K562 (cell line): ENCODE data around the gene TRABD. TPM values are rescaled to one million over a fixed set of nuclear protein-coding genes. Genes with fewer than 3 reads are reported as not detected.
A peak's percentile ranks its signal among the peaks of the same experiment; 100 is the strongest.

Source experiments
- ATAC-seq: fragments of 200-7000 bp; cut with Tn5 transposase; 3 replicates; pipeline ENCODE4 v1.9.1; 2020; ENCODE audit warnings: moderate library complexity
- BruUV-seq: library from RNA; stranded (reverse); fragments of 400-500 nt; replicated peaks from 2 replicates; lab custom pipeline; 2021; lab: Mats Ljungman, UMichigan
- CTCF ChIA-PET: fragments of 300-600 bp; formaldehyde crosslinking; extraction: SDS; loops from one replicate; lab custom pipeline; 2021; ENCODE audit warnings: low intra/inter-chr PET ratio; lab: Yijun Ruan, JAX
- POLR2A ChIA-PET: fragments of 300-600, 350-650 bp; sonication (Branson Sonifier 250); formaldehyde crosslinking; extraction: SDS; loops from one replicate; lab custom pipeline; 2021; ENCODE audit warnings: antibody characterized with exemption, inconsistent platforms; lab: Yijun Ruan, JAX
- DNase-seq, 4 experiments: peaks; one replicate each; pipeline versions ENCODE4 v3.0.0 to v3.0.0-alpha.2; 2011 to 2018; ENCODE audit warnings: low spot score in 3 of 4, mixed read lengths in 3 of 4; ENCODE audit errors: extremely low read depth in 1 of 4
- FAIRE-seq: peaks from 2 replicates; lab custom pipeline; 2011; peaks lifted over from hg19 to GRCh38; lab: Jason Lieb, UNC
- H2AFZ ChIP-seq: 2 replicates; pipeline ENCODE4 v1.6.0; 2011; ENCODE audit warnings: low read depth, low read length, control low read depth, inconsistent platforms
- H3K27ac ChIP-seq: fragments of 200-600 bp; 3 replicates; pipeline ENCODE4 v1.8.0; 2011; ENCODE audit warnings: low read depth, mild to moderate bottlenecking, control low read depth, inconsistent platforms, low read length, moderate library complexity, mixed read lengths; ENCODE audit errors: extremely low read depth
- H3K27me3 ChIP-seq, 2 experiments: fragments of 300-600 bp in 1 of 2; 2 replicates in 1 of 2; 3 replicates in 1 of 2; pipeline versions ENCODE4 v1.6.0 to v1.8.0; 2011; ENCODE audit warnings: inconsistent platforms in 2 of 2, low read length in 2 of 2, mild to moderate bottlenecking in 1 of 2, mixed read lengths in 1 of 2, moderate library complexity in 1 of 2; ENCODE audit not compliant: control insufficient read depth in 2 of 2, insufficient read depth in 2 of 2
- H3K36me3 ChIP-seq: fragments of 300-600 bp; 3 replicates; pipeline ENCODE4 v1.8.0; 2011; ENCODE audit warnings: mild to moderate bottlenecking, low read length, inconsistent platforms; ENCODE audit not compliant: control insufficient read depth, insufficient read depth
- H3K4me1 ChIP-seq, 2 experiments: fragments of 200-600 bp in 1 of 2; replicated peaks in 1 of 2; 2 replicates in 1 of 2; 3 replicates in 1 of 2; pipeline versions ENCODE4 v1.5.1 to v1.8.0; 2011; ENCODE audit warnings: inconsistent platforms in 2 of 2, low read length in 2 of 2, mild to moderate bottlenecking in 1 of 2, mixed read lengths in 1 of 2, moderate library complexity in 1 of 2; ENCODE audit not compliant: control insufficient read depth in 2 of 2, insufficient read depth in 2 of 2
- H3K4me2 ChIP-seq: 2 replicates; pipeline ENCODE4 v1.6.1; 2011; ENCODE audit warnings: low read length, control low read depth, inconsistent platforms, mixed read lengths; ENCODE audit not compliant: insufficient read depth
- H3K4me3 ChIP-seq: fragments of 200-600 bp; sonication (generic), shearing (Covaris generic); 2 replicates; pipeline ENCODE4 v1.5.1; 2016; ENCODE audit warnings: control low read depth, inconsistent platforms
- H3K79me2 ChIP-seq: fragments of 200-600 bp; 3 replicates; pipeline ENCODE4 v1.8.0; 2011; ENCODE audit warnings: low read length, inconsistent platforms; ENCODE audit not compliant: control insufficient read depth, insufficient read depth
- H3K9ac ChIP-seq, 2 experiments: 2 replicates each; pipeline versions ENCODE4 v1.6.0 to v1.6.1; 2011; ENCODE audit warnings: low read depth in 2 of 2, low read length in 2 of 2, control low read depth in 1 of 2, inconsistent platforms in 1 of 2, mild to moderate bottlenecking in 1 of 2, mixed read lengths in 1 of 2; ENCODE audit not compliant: insufficient read depth in 1 of 2
- H3K9me1 ChIP-seq: one replicate; pipeline ENCODE4 v1.6.0; 2011; ENCODE audit warnings: inconsistent platforms, mild to moderate bottlenecking, low read length, moderate library complexity; ENCODE audit not compliant: control insufficient read depth, insufficient read depth
- H3K9me3 ChIP-seq: replicated peaks from 2 replicates; pipeline ENCODE4 v1.5.1; 2011; ENCODE audit warnings: low read depth, low read length, inconsistent platforms; ENCODE audit not compliant: control insufficient read depth, insufficient read depth
- H4K20me1 ChIP-seq: replicated peaks from 2 replicates; pipeline ENCODE4 v1.6.1; 2011; ENCODE audit warnings: low read length, inconsistent platforms, mixed read lengths; ENCODE audit not compliant: control insufficient read depth, insufficient read depth
- EGR1 ChIP-seq: fragments of 450-650 bp; conservative IDR thresholded peaks from 2 replicates; pipeline ENCODE4 v1.6.1; 2017; ENCODE audit warnings: mild to moderate bottlenecking
- EZH2 ChIP-seq: IDR thresholded peaks from 2 replicates; pipeline ENCODE4 v1.6.1; 2012; ENCODE audit warnings: low read depth, mild to moderate bottlenecking, inconsistent platforms, low read length, borderline replicate concordance
- KLF16 ChIP-seq: IDR thresholded peaks from 2 replicates; pipeline ENCODE4 v1.6.1; 2016; ENCODE audit warnings: antibody characterized with exemption
- POLR2G ChIP-seq: fragments of 200-400 bp; formaldehyde crosslinking; IDR thresholded peaks from 2 replicates; pipeline ENCODE4 v1.6.1; 2017; ENCODE audit warnings: low read depth, mild to moderate bottlenecking, antibody characterized with exemption, low read length, moderate library complexity
- TSC22D4 ChIP-seq: fragments of 450-650 bp; IDR thresholded peaks from 2 replicates; pipeline ENCODE4 v1.6.1; 2016; ENCODE audit warnings: missing genetic modification characterization, missing biosample characterization, control low read depth
- WGBS: fragments of 100-300 bp; shearing (Covaris generic); methylation state at CpG from one replicate; pipeline ENCODE4 v1.1.6; 2016; ENCODE audit warnings: low coverage, mixed read lengths; ENCODE audit not compliant: insufficient coverage; ENCODE audit errors: missing lambda C conversion rate; 5-methylcytosine and 5-hydroxymethylcytosine counted together
- in situ Hi-C: fragments of 300-500 bp; cut with MboI; formaldehyde crosslinking; loops from 4 replicates; pipeline ENCODE4 v1.15.0; 2018; ENCODE audit warnings: inconsistent platforms, mixed read lengths
- intact Hi-C: fragments of 100-400 bp; cut with micrococcal nuclease; formaldehyde crosslinking; loops from 2 replicates; pipeline ENCODE4 v1.14.2; 2022
- polyA plus RNA-seq, 8 experiments: library from polyadenylated mRNA; depleted of rRNA in 4 of 8; stranded (reverse) in 5 of 8; unstranded in 3 of 8; fragments of >200 nt; fragmentation: Nextera tagmentation in 2 of 8; fragmentation: Illumina TruSeq in 1 of 8; extraction: Ambion mirVana in 2 of 8; extraction: Trizol in 1 of 8; gene quantifications; 2 replicates each; pipeline versions ENCODE4 v1.2.1 to v1.2.3, GENCODE V29; 2011 to 2014; ENCODE audit warnings: inconsistent platforms in 1 of 8, missing spikeins in 1 of 8
- total RNA-seq, 7 experiments: library from RNA; depleted of rRNA in 6 of 7; stranded (reverse); fragments of >200 nt in 6 of 7; fragmentation: Illumina TruSeq in 2 of 7; extraction: Trizol in 2 of 7; gene quantifications; 2 replicates each; pipeline versions ENCODE4 v1.2.1 to v1.2.3, GENCODE V29; 2011 to 2021; ENCODE audit warnings: low replicate concordance in 1 of 7

Gene TRABD
- total and polyA plus RNA-seq, 9 of the 15 experiments (the other 6 are each of a cell fraction or from before 2014, with no cell fraction given): 0.08 to 62.9 (median 14.0) TPM

GRCh38 chr22:50183141-50183971 is 2.4 kb upstream of the TRABD start:
- 73% methylated on average over 3 of the region's 19 CpGs for WGBS
- no peaks in the 10 kb centered on the region for H3K27me3 ChIP-seq
- no peak overlapping the region for H2AFZ ChIP-seq
- H4K20me1 ChIP-seq: no peaks in the 10 kb centered on the region; the same call in 1 of the 2 replicates
- no peak overlapping the region for H3K27ac ChIP-seq
- no peak overlapping the region for H3K4me2 ChIP-seq
- no peak for ATAC-seq
- in situ Hi-C loops: no loop called here
- H3K4me1 ChIP-seq: peaks cover 8 to 71% of the 10 kb centered on the region in 2 experiments
- POLR2A ChIA-PET: interaction anchor here (1.6 kb wide), 1 partner anchor 12 kb away, joined by 7 read pairs; the partner anchor contains the start of gene PANX2
- FAIRE-seq: no peak
- DNase-seq: no peak
- no peaks in the 10 kb centered on the region for H3K9me1 ChIP-seq
- CTCF ChIA-PET: no interaction called here
- H3K9ac ChIP-seq: no peak overlapping the region
- peaks cover 20% of the 10 kb centered on the region for H3K79me2 ChIP-seq
- H3K9me3 ChIP-seq: no peaks in the 10 kb centered on the region
- no peak overlapping the region for H3K4me3 ChIP-seq
- H3K36me3 ChIP-seq: peaks cover 3% of the 10 kb centered on the region; the same call in 1 of the 3 replicates
- no TSS peak for BruUV-seq
- no peak for TF ChIP-seq EGR1
- no peak for TF ChIP-seq KLF16
- TF ChIP-seq EZH2: no peak
- 0 out of 2 replicates have a peak, but pooled peaks have one; percentile 28 for TF ChIP-seq POLR2G
- no peak for TF ChIP-seq TSC22D4 (tag)
- intact Hi-C loops: no loop called here
